Measurements from ENCODE around the gene LAMTOR1. TPM values are rescaled to one million over a fixed set of nuclear protein-coding genes. Genes with fewer than 3 reads are reported as not detected.

LAMTOR1 gene
- total and polyA plus RNA-seq, 10 donors = 81.5 to 182 (median 131) TPM

DNA sequence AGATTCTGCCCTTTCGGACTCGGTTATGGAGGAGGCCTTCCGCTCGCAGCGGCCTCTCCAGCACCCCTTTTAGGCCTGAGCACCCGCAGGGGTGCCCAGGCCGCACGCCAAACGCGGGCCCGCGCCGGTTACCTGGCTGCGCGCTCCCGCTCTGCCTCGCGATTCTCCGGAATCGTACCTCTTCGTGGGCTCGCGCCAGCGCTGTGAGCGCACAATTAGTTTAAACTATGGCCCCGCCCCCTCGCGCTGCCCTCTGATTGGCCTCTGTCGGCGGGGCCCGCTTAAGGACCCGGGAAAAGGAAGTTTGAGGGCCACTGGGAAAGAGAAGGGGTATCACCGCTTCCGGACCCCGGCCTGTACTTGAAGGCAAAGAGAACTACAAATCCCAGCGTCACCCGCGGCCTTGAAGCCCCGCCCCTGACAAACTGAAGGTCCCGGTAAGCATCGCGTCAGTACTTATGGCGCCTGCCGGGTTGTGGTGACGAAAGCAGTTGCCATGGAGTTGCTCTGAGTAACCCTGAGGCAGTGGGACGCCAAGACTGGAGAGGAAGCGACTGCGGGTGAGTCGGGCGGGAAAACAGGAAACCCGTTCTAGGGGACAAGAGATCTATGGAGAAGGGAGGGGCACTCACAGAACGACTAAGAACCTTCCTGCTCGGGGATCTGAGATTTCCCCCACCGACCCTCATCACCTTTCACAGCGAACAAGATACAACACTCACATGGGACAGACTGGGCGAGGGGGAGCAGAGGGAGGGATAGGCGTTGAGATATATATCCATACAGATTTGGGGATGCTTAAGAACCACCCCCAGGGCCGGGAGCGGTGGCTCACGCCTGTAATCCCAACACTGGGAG lies 22.5 kb downstream of the LAMTOR1 start, which contains the start of the genes LRRC51 and NUMA1:
Gene LRRC51 (plus strand): TSS at position 525 of the 858 bp plus-strand sequence. CDS start 8,234 bp downstream, outside the sequence.
Gene NUMA1 (minus strand): TSS at position 217 of the 858 bp plus-strand sequence. CDS start 44,599 bp downstream, outside the sequence.
- H3K4me3 ChIP-seq = peak within 1 kb of the TSS; percentile 56 to 86 (median 77)
- peaks cover 0 to 11% (median 3%) of the 10 kb centered on the region in 6 donors for H3K36me3 ChIP-seq
- DNase-seq = peak; percentile 99
- no peaks in the 10 kb centered on the region for H3K27me3 ChIP-seq (replicated peaks in 1 of 7)
- H3K27ac ChIP-seq = peak within 1 kb of the TSS; percentile 77 to 95 (median 91)
- TF ChIP-seq POLR2A (IDR thresholded peaks at IDR 0.05) (peak in 1 of 3 donors; percentile 50), POLR2AphosphoS5 (IDR thresholded peaks at IDR 0.05) (peak; percentile 86 to 89 (median 87))
- TF ChIP-seq, protein P1, sequence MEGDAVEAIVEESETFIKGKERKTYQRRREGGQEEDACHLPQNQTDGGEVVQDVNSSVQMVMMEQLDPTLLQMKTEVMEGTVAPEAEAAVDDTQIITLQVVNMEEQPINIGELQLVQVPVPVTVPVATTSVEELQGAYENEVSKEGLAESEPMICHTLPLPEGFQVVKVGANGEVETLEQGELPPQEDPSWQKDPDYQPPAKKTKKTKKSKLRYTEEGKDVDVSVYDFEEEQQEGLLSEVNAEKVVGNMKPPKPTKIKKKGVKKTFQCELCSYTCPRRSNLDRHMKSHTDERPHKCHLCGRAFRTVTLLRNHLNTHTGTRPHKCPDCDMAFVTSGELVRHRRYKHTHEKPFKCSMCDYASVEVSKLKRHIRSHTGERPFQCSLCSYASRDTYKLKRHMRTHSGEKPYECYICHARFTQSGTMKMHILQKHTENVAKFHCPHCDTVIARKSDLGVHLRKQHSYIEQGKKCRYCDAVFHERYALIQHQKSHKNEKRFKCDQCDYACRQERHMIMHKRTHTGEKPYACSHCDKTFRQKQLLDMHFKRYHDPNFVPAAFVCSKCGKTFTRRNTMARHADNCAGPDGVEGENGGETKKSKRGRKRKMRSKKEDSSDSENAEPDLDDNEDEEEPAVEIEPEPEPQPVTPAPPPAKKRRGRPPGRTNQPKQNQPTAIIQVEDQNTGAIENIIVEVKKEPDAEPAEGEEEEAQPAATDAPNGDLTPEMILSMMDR (IDR thresholded peaks at IDR 0.05 in 8 of 11, conservative IDR thresholded peaks at IDR 0.05 in 3 of 11) = peak in 1 of 11 experiments; percentile 34
- intact Hi-C loops (cut with DNase I; ENCODE audit: low total_unique reads) = no loop called here
- 1 to 2% (median 1%) methylated on average over 53 to 60 of the region's 60 CpGs for WGBS, 5 donors
- H3K4me1 ChIP-seq = peaks cover 7 to 69% (median 36%) of the 10 kb centered on the region in 6 donors
- H3K9me3 ChIP-seq = no peaks in the 10 kb centered on the region

DNA sequence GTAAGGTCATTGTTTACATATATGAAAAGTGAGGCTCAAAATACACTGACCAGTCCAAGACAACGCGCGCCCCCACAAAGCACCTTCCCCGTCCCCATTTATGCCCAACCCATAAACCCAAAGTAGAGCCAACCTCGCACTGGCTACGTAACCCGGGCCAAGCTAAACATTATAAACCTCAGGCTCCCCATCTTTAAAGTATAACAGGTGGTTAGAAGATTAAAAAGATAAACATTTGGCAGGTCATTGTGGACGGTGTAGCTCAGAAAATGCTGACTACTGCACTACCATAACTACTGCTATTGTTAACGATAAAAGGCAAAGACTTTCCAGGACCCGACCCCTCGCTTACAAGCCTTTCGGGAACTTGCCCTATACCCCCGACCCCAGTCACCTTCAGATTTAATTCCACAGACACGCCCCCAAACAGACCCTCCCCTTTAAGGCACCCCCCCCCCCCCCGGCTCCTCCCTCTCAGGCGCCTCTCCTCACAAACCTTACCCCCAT lies 23.2 kb downstream of the LAMTOR1 start:
- Histone ChIP-seq H3K36me3 (peaks cover 0 to 10% (median 3%) of the 10 kb centered on the region in 6 donors), H3K4me3 (peak overlapping the region; percentile 56 to 86 (median 77)), H3K4me1 (peaks cover 7 to 76% (median 42%) of the 10 kb centered on the region in 6 donors), H3K9me3 (no peaks in the 10 kb centered on the region), H3K27ac (peak overlapping the region; percentile 66 to 95 (median 91)), H3K27me3 (replicated peaks in 1 of 7) (no peaks in the 10 kb centered on the region)
- DNase-seq = no peak
- intact Hi-C loops (cut with DNase I; ENCODE audit: low total_unique reads) = no loop called here
- TF ChIP-seq POLR2A (IDR thresholded peaks at IDR 0.05) (no peak), POLR2AphosphoS5 (IDR thresholded peaks at IDR 0.05) (no peak)
- TF ChIP-seq, protein P1 (IDR thresholded peaks at IDR 0.05 in 8 of 11, conservative IDR thresholded peaks at IDR 0.05 in 3 of 11) = no peak
- WGBS, 5 donors = 3 to 6% (median 4%) methylated on average over 16 of the region's 16 CpGs

DNA sequence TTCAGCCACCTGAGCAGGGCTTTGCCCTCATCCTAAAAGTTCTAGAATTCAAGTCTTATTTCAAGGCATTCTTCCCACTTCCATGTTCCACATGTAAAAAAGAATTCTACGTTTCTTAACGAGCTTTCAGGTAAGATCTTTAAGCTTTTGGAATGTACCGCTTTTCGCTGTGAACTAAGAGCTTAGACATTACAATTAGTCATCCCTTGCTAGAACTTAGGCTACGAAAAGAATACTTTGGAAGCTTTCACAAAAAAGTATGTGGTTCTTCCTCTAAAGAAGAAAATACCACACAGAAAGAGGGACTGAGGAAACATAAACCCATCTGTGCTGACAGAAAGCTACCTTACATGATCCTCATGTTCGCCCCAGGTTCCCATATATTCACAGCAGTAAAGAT lies 24.6 kb downstream of the LAMTOR1 start:
- H3K27me3 ChIP-seq (replicated peaks in 1 of 7) = no peaks in the 10 kb centered on the region
- 84 to 93% (median 87%) methylated on average over 6 of the region's 6 CpGs for WGBS, 5 donors
- H3K9me3 ChIP-seq = no peaks in the 10 kb centered on the region
- H3K4me1 ChIP-seq = peaks cover 7 to 86% (median 44%) of the 10 kb centered on the region in 6 donors
- intact Hi-C loops (cut with DNase I; ENCODE audit: low total_unique reads) = no loop called here
- H3K4me3 ChIP-seq = no peak overlapping the region
- H3K27ac ChIP-seq = peak overlapping the region in 7 of 8 donors; percentile 88 to 95 (median 92)
- TF ChIP-seq POLR2A (IDR thresholded peaks at IDR 0.05) = no peak
- TF ChIP-seq, protein P1 (IDR thresholded peaks at IDR 0.05 in 8 of 11, conservative IDR thresholded peaks at IDR 0.05 in 3 of 11) = no peak
- no peak for DNase-seq
- peaks cover 0 to 10% (median 3%) of the 10 kb centered on the region in 6 donors for H3K36me3 ChIP-seq

DNA sequence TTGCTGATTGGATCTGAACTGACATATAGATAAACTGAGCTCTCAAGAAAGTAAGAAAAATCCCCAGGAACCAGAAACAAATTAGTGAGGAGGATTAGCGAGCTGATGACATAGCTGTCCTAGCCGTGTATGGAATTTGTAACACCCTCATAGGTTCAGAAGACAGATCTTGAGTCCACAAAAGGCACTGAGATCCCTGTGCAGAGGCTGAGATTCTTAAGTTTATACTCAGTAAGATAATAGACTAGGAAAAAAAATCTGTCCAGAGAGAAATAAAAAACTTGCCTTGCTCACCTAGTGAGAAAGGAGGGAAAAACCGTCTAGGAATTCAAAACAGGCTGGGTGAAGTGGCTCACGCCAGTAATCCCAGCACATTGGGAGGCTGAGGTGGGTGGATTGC lies 27.3 kb downstream of the LAMTOR1 start:
- H3K4me1 ChIP-seq = peaks cover 10 to 86% (median 51%) of the 10 kb centered on the region in 6 donors
- peak overlapping the region in 2 of 8 donors; percentile 60 to 69 for H3K27ac ChIP-seq
- no peak for TF ChIP-seq POLR2A (IDR thresholded peaks at IDR 0.05)
- TF ChIP-seq, protein P1 (IDR thresholded peaks at IDR 0.05 in 8 of 11, conservative IDR thresholded peaks at IDR 0.05 in 3 of 11) = no peak
- no peak for TF ChIP-seq POLR2AphosphoS5 (IDR thresholded peaks at IDR 0.05)
- intact Hi-C loops (cut with DNase I; ENCODE audit: low total_unique reads) = no loop called here
- WGBS, 5 donors = 83 to 99% (median 93%) methylated on average over 4 of the region's 4 CpGs
- no peaks in the 10 kb centered on the region for H3K27me3 ChIP-seq (replicated peaks in 1 of 7)
- no peak for DNase-seq
- H3K4me3 ChIP-seq = no peak overlapping the region
- peaks cover 0 to 10% (median 3%) of the 10 kb centered on the region in 6 donors for H3K36me3 ChIP-seq
- H3K9me3 ChIP-seq = no peaks in the 10 kb centered on the region

All from spleen (tissue), 11 donors.